CD4-positive, alpha-beta T cell treated with Interleukin-15 for 4 hours (primary cell): Measurements from ENCODE around the gene LRRC10.

Experiments used
- DNase-seq: peaks from one replicate; pipeline ENCODE4 v3.0.0-alpha.2; 2020; ENCODE audit warnings: low spot score

The LRRC10 gene, protein sequence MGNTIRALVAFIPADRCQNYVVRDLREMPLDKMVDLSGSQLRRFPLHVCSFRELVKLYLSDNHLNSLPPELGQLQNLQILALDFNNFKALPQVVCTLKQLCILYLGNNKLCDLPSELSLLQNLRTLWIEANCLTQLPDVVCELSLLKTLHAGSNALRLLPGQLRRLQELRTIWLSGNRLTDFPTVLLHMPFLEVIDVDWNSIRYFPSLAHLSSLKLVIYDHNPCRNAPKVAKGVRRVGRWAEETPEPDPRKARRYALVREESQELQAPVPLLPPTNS

DNA sequence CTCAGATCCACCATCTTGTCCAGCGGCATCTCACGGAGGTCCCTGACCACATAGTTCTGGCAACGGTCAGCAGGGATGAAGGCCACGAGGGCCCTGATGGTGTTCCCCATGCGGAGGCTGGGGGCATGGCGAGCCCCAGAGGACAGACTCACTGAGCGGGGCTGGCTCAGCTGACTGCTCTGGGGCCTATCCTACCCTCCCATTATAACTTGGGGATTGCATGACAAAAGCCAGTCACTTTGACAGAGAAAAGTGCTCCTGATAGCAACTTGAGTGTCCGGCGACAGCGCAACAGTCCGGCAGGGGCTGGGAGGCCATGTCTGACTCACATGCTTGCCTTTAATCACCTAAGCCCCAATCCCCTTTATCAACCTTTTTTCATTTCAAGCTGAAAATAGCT, at the start of gene LRRC10:
TSS of gene LRRC10 (minus strand) at position 179 of the 400 bp plus-strand sequence. CDS start at position 110, 69 bp downstream.
- DNase-seq = no peak

DNA sequence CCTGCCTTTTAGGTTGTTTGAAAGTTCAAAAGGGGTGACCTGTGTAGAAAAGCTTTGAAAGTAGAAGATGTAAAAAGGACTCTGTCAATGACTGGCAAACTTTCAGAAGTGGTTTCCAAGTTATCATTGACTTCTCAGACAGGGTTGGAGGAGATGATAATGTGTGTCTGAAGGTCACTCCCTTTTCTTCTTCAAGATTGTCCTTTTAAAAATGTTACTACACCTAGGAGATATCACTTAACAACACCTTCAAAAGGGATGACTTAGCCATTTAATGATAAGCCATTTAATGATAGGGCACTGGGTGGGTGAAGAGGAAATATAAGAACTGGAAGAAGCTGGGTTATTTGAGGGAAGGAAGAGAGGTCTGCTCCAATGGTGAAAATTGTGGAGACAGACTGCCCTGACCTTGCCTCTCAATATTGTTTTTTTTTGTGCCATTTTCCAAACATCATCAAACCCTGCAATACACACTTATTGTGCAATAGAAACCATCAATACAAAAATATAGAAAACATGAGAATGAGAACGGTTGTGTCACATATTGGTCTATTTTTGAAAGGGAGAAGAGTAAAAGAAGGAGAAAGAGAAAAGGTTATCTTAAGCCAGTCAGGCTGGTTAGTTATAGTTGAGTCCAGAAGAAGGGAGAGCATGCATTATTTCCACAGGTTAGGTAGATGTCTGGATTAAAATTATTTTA, 49.6 kb upstream of the LRRC10 start:
- DNase-seq = no peak

DNA sequence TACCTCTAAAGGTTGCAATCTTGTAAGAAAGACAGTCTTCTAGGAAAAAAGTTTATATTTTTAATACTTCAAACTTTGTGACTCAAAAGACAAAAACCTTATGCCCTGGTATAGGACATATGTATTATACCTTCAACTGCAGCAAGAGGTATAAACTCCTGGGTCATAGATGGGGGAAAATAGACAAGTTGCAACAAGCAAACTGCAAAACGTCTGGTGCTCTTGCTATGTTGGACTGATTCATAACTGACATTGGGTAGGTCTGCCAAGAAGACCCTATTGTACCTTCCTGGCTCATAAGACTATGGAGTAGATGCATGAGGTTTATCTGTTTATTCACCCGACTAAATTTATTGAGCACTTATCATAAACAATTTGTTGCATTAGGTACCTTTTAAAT, 47.5 kb upstream of the LRRC10 start:
- DNase-seq = no peak

DNA sequence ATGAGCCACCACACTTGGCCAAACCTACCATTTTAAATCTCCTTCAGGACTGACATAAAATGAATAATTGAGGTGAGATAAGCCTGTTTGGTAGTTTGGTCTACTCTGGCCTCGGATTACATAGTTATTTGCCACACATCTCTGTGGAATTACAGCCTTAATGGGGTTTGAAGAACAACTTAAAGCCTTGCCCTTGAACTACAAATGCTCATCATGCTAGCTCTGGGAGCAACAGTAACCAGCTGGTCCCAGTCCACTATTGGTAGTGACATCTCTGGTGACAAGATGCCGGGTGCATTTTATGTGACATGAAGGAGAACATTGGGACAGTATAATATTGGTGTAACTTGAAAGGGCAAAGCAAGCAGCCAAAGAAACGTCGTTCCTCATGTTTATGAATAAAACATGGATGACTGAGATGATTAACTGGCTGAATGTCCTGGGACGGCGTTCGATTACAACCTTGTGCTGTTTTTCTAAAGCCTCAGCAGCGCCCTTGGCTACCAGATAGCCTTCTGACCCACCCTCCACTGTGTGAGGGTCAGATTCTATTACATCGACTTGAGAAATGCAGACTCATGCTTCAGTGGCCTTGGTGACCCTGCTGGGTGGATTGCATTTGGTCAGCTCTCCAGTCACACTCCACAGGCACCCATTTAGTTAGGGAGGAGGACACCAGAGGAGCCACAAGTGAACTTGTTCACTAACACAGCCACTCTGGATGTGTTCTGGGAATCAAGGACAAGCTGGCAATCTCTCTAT, 46.9 kb upstream of the LRRC10 start:
- DNase-seq = no peak

DNA sequence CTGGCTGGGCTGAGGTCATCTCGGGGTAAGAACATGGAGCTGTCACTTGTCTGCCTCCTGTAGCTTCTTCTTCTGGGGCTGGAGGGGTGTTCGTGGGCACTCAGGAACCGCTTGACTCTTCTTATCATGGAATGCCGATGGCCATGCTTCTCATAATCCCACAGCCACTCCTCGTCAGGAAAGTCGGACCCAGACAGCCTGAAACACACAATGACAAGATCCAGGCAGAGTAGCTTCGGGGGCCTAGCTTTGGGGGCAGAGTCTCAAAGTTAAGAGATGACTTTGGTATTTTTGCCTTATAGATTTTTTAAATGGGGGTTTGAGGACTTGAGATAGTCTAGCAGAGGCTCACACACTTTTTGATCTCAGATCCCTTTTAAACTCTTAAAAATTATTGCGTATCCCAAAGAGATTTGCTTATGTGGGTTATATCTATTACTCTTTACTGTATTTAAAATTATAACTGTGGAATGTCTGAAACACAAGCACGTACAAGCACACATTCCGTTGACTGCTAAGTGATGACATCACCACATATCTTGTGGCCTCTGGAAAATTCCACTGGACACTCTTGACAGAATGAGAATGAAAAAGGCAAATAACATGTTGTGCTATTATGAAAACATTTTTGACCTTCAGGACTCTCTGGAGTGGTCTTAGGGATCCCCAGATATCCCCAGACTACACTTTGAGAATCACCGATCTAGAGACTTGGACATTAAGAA, 45.1 kb upstream of the LRRC10 start:
- no peak for DNase-seq

DNA sequence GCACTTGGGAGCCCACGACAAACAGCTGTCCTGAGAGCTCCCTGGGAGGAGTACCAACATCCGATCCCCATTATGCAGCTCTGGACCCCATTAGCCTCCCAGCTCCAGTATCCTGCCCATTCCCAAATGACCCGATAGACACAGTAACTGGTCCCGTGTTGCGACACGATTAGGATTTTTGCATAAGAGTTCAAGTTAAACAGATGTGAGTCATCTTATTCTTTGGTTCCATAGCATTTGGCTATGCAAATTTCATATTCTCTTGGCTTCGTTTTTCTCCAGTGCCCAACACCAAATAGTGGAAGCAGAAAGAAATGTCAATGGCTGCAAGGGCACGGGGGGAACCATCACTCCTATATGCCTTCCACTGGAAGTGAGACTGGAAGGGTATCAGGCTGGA, 43.0 kb upstream of the LRRC10 start:
- DNase-seq = no peak

DNA sequence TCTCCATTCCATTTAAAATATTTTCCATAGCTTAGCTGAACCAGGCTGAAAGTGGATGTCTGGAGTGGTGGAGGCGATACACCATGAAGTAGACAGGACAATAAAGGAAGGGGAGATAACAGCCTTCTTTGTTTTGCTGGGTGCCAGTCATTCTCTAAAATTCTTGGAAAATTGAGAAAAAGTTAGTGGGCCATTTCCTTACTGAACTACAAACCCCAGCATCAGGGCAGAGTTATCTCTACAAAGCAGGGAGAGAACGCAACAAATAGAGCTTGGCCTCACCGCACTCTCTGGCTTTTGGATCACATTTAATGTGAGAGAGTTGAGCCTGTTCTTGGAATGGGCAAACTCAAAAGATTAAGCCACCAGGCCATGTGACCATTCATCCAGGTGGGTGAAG, 41.2 kb upstream of the LRRC10 start:
- no peak for DNase-seq

DNA sequence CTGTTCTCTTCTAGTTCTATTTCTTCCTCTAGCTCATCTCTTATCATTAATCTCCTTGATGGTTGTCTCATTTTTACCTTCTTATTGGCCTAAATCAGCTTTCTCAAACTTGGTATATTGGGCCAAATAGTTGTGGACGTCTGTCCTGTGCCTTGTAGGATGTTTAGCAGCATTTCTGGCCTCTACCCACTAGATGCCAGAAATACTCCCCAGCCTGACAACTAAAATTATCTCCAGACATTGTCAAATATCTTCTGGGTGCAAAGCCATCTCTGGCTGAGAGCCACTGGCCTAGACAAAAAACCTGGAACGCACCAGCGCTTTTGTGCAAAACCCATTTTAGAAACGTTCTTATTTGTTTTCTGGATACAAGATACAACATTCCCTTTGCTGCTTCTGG, 38.8 kb upstream of the LRRC10 start:
- DNase-seq = no peak

DNA sequence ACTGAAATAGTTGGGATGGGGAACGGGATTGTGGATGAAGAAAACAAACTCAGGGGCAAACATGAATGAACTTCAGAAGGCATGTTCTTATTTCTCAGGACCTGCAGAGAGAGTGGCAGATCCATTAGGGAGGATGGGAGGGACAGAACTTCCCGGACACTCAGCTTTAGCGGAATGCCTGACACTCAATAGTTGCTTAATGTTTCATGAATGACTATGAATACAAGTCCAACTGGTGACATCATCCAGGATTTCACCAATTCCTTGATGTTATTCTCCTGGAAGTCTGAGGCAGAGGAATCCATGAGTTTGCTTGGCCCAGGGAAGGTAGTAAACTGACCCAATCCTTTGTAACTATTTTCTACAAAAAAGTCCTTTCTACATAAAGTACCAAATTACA, 37.8 kb upstream of the LRRC10 start:
- DNase-seq = no peak

DNA sequence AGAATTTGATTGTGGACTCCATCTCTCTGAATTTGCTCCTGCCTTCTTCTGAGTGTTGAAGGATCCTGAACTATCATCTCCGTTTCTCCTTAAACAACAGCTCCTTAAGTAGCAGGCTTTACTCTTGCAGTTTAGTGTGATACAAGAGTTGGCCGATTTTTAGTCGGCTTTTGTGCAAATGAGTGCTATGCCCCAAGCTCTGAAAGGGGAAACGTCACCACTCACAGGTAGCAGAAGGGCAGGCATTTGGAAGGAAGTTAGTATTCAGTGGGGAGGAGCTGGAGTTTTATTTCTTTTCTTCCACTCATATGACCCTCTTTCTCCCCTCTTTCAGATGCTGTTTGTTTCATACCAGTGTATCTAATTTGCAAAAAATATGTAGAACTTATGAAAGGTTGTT, 36.5 kb upstream of the LRRC10 start:
- DNase-seq = no peak

DNA sequence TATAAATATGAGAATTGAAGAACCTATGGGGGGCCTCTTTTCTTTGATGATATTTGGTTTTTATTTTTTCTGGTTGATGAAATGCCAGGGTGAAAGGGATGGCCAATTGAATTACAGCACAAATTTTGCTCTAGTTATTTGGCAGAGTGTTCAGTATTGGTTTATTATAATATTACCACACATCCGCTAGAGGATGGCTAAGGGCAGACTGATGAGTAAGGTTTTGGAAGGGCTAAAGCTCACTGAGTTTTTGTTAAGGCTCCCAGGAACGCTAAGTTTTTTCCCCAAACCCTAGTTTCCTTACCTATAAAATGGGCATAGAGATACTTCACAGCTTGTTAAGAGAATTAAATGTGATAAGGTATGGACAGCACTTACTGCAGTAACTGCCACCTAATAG, 34.3 kb upstream of the LRRC10 start:
- DNase-seq = no peak

DNA sequence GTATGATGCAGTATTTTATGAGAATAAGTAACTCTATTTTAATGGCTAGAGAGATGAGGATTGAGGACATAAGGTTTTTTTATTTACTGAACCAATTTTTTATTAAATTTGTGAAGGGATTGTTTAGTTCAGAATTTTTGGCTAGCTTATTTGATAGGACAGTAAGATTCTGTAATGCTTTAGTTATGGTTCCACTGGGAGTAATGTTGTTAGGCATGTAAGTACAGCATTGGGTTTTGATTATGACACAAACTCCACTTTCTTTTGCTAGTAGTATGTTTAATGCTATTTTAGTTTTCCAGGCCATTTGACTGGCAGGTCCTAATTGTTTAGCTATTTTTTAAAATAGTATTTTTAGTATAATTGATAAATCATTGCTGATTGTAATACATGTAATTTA, 33.8 kb upstream of the LRRC10 start:
- no peak for DNase-seq

DNA sequence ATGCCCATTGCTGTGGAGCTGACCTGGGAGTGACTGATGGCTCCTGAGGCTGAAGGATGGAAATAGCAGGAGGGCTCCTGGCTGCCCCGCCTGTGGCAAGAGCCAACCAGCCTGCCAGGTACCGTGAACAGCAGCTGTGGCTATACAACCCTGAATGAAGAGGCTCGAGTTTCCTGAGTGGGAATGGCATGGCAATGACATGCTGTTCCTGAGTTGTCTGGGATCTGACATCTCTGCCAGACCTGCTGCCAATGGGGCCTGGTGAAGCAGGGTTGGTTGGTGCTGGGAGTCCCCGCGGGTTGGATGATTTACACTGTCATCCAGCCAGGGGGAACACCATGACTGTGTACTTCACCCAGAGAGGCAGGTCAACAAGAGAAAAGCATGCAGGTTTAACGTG, 31.8 kb upstream of the LRRC10 start:
- DNase-seq = no peak

DNA sequence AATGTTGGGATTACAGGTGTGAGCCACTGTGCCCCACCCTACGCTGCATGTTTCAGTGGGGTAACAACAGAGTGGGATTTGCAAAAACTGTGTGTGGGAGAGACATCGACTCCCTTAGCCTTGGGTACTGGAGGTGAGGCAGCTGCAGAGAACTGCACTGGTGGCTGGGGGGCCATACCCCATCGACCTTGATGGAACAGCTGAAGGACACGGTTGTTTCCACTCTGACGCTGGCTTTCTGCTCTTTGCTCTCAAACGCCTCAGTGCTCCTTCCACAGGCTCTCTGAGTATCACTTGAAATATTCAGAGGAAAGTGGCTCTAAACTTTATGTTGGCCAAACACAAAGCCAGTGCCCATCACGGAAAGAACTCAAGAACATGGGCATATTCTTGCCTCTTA, 30.8 kb upstream of the LRRC10 start:
- DNase-seq = no peak

DNA sequence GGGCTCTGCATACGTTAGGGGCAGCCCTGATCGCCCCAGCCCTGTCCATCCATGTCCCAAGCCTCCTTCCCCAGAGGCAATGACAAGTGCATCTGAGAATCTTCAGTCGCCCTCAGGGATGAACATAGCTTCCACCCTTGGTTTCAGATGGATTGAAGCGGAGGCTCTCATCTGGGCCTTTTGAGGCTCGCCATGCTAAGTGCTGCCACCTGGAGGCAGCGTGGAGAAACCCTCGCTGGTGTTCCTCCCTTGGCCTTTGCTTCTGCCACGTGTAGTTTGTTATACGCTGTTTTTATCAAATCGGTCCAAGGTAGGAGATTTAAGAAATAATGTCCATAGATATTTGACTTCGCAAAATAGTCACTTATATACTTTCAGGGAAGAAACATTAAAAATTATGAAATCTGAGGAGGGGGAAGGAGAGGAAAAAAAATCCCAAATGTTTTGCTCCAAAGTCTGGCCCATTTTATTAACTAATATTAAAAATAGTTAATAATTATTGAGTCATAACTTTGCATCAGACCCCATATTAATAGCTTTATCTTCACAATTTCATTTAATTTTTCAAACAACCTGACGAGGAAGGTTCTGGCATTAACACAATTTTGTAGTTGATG, 28.8 kb upstream of the LRRC10 start:
- peak; percentile 63 for DNase-seq

DNA sequence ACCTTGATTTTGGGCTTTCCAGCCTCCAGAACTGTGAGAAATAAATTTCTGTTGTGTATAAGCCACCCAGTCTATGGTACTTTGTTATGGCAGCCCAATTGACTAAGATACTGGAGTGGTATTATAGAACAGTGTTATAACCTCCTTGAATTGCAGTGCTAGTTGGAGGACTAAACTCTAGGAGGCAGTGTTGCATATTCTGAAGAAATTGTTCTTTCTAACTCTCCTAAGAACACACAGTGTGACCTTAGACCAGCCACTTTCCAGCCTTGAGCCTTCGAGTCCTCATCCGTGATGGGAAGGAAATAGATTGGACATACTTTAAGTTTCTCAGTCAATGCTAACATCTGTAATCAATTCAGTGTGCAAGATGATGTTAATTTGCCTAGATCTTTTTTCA, 22.4 kb upstream of the LRRC10 start:
- no peak for DNase-seq

DNA sequence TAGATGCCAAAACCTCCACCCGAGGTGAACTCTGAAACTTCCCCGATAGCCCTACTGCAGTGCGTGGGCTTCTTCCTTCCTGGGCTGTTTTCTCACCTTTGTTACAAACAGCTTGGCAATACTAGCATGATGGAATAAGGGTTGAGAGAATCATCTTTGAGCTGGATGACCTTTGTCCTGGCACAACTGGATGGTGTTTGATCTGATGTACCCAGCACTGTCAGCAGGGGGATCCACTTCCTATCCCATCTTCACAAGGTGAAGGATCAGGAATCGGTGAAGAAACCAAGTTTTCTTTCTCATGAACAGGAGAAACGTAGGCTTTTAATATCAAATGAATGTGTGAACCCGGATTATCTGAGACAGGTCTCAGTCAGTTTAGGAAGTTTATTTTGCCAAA, 19.5 kb upstream of the LRRC10 start:
- DNase-seq = no peak

DNA sequence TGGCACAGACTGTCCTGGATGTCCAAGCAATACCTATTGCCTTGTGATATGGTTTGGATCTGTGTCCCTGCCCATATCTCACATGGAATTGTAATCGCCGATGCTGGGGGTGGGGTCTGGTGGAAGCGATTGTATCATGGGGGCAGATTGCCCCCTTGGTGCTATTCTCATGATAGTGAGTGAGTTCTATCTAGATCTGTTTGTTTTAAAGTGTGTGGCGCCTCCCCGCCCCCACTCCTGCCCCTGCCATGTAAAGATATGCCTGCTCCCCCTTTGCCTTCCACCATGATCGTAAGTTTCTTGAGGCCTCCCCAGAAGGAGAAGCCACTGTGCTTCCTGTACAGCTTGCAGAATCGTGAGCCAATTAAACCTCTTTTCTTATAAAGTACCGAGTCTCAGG, 16.8 kb upstream of the LRRC10 start:
- no peak for DNase-seq

DNA sequence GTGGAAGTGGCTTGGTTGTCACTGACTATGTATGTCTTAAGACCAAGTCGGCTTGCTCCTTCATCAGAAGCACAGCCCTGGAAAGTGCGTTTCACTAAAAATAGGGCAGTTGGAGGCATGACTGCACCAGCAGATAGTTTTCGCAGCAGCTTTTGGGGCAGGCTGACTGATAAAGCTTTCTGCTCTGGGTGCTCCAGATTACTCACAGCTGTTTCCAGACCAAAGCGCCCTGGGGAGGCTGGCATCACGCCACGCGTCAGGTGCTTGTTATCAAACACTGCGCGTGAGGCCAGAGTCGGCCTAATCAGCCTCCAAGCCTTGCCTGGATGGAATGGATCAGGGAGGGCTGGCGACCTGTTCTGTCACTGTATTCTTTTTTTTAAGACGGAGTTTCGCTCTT, 13.3 kb upstream of the LRRC10 start:
- DNase-seq = no peak

DNA sequence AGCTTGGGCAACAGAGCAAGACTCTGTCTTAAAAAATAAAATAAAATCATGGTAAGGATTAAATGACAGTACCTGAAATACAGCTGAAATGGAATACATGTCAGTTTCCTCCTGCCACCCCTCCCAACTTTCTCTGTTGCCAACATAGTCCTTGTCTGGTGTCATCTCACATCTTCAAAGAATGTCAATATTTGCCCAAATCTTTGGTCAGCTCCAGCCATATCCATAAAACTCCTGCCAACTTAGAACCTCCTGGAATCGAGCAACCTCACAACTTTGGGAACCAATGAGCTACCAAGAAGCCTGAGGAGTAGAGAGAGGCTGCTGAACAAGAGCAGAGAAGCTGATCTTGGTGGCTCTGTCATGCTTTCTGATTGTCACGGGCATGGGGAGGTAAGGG, 10.8 kb upstream of the LRRC10 start:
- no peak for DNase-seq

DNA sequence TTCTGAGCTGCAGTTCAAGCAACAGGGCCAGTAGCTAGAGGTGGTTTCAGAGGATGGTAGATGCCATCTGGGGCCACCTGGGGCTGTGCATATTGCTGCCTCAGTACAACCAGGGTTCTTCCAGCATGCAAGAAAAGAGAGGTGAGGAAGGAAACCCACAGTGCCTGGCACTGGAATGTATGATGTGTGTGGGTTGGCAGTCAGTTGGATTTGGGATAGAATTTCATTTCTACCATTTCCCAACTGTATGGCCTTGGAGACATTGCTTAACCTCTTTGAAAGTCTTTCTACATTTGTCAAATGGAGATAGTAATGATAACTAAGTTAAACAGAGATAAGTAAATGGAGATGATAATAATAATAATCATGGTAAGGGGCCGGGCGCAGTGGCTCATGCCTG, 10.2 kb upstream of the LRRC10 start:
- DNase-seq = no peak

DNA sequence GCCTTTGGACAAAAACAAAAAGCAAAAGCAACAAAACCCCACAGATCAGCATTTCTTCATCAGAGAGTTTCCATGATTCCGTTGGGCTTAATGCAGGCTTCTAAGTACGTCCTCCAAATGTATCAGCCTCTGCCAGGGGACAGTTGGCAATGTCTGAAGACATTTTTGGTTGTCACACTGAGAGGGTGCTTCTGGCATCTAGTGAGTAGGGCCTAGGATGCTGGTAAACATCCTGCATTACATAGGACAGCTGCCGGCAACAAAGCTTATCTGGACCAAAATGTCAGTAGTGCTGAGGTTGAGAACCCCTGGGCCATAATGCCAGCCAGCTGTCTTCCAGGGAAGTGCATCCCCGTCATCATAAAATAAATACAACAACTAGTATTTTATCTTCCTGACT, 9.4 kb upstream of the LRRC10 start:
- no peak for DNase-seq
